ENCODE measurements around the gene PLSCR5. TPM values are rescaled to one million over a fixed set of nuclear protein-coding genes. Genes with fewer than 3 reads are reported as not detected.

PLSCR5 gene
- total RNA-seq, 1 donor from 2014 or later = not detected

- Histone ChIP-seq H3K4me3 (no peak overlapping the region), H3K4me2 (no peak overlapping the region), H3K27me3 (no peaks in the 10 kb centered on the region), H3K9ac (no peak overlapping the region), H2AFZ (replicated peaks) (no peak overlapping the region), H3K9me3 (ENCODE audit: low read depth) (no peaks in the 10 kb centered on the region), H3F3A (ENCODE audit: low read depth) (no peaks in the 10 kb centered on the region), H3K79me2 (ENCODE audit: low read depth) (no peaks in the 10 kb centered on the region), H4K20me1 (ENCODE audit: low read depth) (no peaks in the 10 kb centered on the region), H3K4me1 (no peaks in the 10 kb centered on the region), H3K27ac (no peak overlapping the region), H3K36me3 (no peaks in the 10 kb centered on the region)
- Mint-ChIP-seq H3K4me3 (no peak overlapping the region), H3K27me3 (ENCODE audit: insufficient read depth, low read depth) (no peaks in the 10 kb centered on the region), H3K4me1 (no peaks in the 10 kb centered on the region), H3K9me3 (no peaks in the 10 kb centered on the region), H3K27ac (no peak overlapping the region), H3K36me3 (no peaks in the 10 kb centered on the region)
- DNase-seq (ENCODE audit: low spot score) = no peak
- TF ChIP-seq EZH2 (IDR thresholded peaks at IDR 0.05) = no peak
- no peak for TF ChIP-seq EZH2phosphoT487 (IDR thresholded peaks at IDR 0.05)
- TF ChIP-seq, protein P1, sequence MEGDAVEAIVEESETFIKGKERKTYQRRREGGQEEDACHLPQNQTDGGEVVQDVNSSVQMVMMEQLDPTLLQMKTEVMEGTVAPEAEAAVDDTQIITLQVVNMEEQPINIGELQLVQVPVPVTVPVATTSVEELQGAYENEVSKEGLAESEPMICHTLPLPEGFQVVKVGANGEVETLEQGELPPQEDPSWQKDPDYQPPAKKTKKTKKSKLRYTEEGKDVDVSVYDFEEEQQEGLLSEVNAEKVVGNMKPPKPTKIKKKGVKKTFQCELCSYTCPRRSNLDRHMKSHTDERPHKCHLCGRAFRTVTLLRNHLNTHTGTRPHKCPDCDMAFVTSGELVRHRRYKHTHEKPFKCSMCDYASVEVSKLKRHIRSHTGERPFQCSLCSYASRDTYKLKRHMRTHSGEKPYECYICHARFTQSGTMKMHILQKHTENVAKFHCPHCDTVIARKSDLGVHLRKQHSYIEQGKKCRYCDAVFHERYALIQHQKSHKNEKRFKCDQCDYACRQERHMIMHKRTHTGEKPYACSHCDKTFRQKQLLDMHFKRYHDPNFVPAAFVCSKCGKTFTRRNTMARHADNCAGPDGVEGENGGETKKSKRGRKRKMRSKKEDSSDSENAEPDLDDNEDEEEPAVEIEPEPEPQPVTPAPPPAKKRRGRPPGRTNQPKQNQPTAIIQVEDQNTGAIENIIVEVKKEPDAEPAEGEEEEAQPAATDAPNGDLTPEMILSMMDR (IDR thresholded peaks at IDR 0.05) = no peak
Observed at GRCh38 chr3:146574173-146574572, 31.0 kb downstream of the PLSCR5 start.

GRCh38 chr3:146569314-146569713, 35.8 kb downstream of the PLSCR5 start:
- H3K9me3 Mint-ChIP-seq = no peaks in the 10 kb centered on the region
- Histone ChIP-seq H3K4me1 (no peaks in the 10 kb centered on the region), H3F3A (ENCODE audit: low read depth) (no peaks in the 10 kb centered on the region), H3K9ac (no peak overlapping the region), H3K27ac (no peak overlapping the region), H2AFZ (replicated peaks) (no peak overlapping the region), H3K36me3 (no peaks in the 10 kb centered on the region), H3K27me3 (no peaks in the 10 kb centered on the region), H3K4me2 (no peak overlapping the region), H3K79me2 (ENCODE audit: low read depth) (no peaks in the 10 kb centered on the region), H3K9me3 (ENCODE audit: low read depth) (no peaks in the 10 kb centered on the region), H3K4me3 (no peak overlapping the region), H4K20me1 (ENCODE audit: low read depth) (no peaks in the 10 kb centered on the region)
- H3K36me3 Mint-ChIP-seq = no peaks in the 10 kb centered on the region
- no peaks in the 10 kb centered on the region for H3K27me3 Mint-ChIP-seq (ENCODE audit: insufficient read depth, low read depth)
- DNase-seq (ENCODE audit: low spot score) = no peak
- no peak overlapping the region for H3K27ac Mint-ChIP-seq
- no peaks in the 10 kb centered on the region for H3K4me1 Mint-ChIP-seq
- TF ChIP-seq, protein P1 (IDR thresholded peaks at IDR 0.05) = no peak
- TF ChIP-seq EZH2phosphoT487 (IDR thresholded peaks at IDR 0.05) (no peak), EZH2 (IDR thresholded peaks at IDR 0.05) (no peak)
- H3K4me3 Mint-ChIP-seq = no peak overlapping the region

DNA sequence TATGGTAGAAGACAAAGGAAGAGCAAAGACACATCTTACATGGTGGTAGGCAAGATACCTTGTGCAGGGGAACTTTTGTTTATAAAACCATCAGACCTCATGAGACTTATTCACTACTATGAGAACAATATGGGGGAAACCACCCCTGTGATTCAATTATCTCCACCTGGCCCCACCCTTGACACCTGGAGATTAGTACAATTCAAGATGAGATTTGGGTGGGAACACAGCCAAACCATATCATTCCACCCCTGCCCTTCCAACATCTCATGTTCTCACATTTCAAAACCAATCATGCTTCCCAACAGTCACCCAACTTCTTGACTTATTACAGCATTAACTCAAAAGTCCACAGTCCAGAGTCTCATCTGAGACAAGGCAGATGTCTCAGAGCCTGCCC, 39.0 kb downstream of the PLSCR5 start:
- Mint-ChIP-seq H3K36me3 (no peaks in the 10 kb centered on the region), H3K27ac (no peak overlapping the region), H3K4me3 (no peak overlapping the region), H3K27me3 (ENCODE audit: insufficient read depth, low read depth) (no peaks in the 10 kb centered on the region), H3K9me3 (no peaks in the 10 kb centered on the region), H3K4me1 (no peaks in the 10 kb centered on the region)
- Histone ChIP-seq H3K79me2 (ENCODE audit: low read depth) (no peaks in the 10 kb centered on the region), H2AFZ (replicated peaks) (no peak overlapping the region), H4K20me1 (ENCODE audit: low read depth) (no peaks in the 10 kb centered on the region), H3K9ac (no peak overlapping the region), H3K4me1 (no peaks in the 10 kb centered on the region), H3K9me3 (ENCODE audit: low read depth) (no peaks in the 10 kb centered on the region), H3K27ac (no peak overlapping the region), H3F3A (ENCODE audit: low read depth) (no peaks in the 10 kb centered on the region), H3K27me3 (no peaks in the 10 kb centered on the region), H3K4me2 (no peak overlapping the region), H3K4me3 (no peak overlapping the region), H3K36me3 (no peaks in the 10 kb centered on the region)
- no peak for DNase-seq (ENCODE audit: low spot score)
- TF ChIP-seq, protein P1 (IDR thresholded peaks at IDR 0.05) = no peak
- TF ChIP-seq EZH2 (IDR thresholded peaks at IDR 0.05) = no peak
- no peak for TF ChIP-seq EZH2phosphoT487 (IDR thresholded peaks at IDR 0.05)
